K562 (cell line): ENCODE measurements around the gene TRMT1. TPM values are rescaled to one million over a fixed set of nuclear protein-coding genes. Genes with fewer than 3 reads are reported as not detected.

Source experiments
- ATAC-seq: fragments of 200-7000 bp; cut with Tn5 transposase; 3 replicates; pipeline ENCODE4 v1.9.1; 2020; ENCODE audit warnings: moderate library complexity
- BruUV-seq: library from RNA; stranded (reverse); fragments of 400-500 nt; replicated peaks from 2 replicates; lab custom pipeline; 2021; lab: Mats Ljungman, UMichigan
- CTCF ChIA-PET: fragments of 300-600 bp; formaldehyde crosslinking; extraction: SDS; loops from one replicate; lab custom pipeline; 2021; ENCODE audit warnings: low intra/inter-chr PET ratio; lab: Yijun Ruan, JAX
- POLR2A ChIA-PET: fragments of 300-600, 350-650 bp; sonication (Branson Sonifier 250); formaldehyde crosslinking; extraction: SDS; loops from one replicate; lab custom pipeline; 2021; ENCODE audit warnings: antibody characterized with exemption, inconsistent platforms; lab: Yijun Ruan, JAX
- DNase-seq, 4 experiments: peaks; one replicate each; pipeline versions ENCODE4 v3.0.0 to v3.0.0-alpha.2; 2011 to 2018; ENCODE audit warnings: low spot score in 3 of 4, mixed read lengths in 3 of 4; ENCODE audit errors: extremely low read depth in 1 of 4
- FAIRE-seq: peaks from 2 replicates; lab custom pipeline; 2011; peaks lifted over from hg19 to GRCh38; lab: Jason Lieb, UNC
- H2AFZ ChIP-seq: 2 replicates; pipeline ENCODE4 v1.6.0; 2011; ENCODE audit warnings: low read depth, low read length, control low read depth, inconsistent platforms
- H3K27ac ChIP-seq: fragments of 200-600 bp; 3 replicates; pipeline ENCODE4 v1.8.0; 2011; ENCODE audit warnings: low read depth, mild to moderate bottlenecking, control low read depth, inconsistent platforms, low read length, moderate library complexity, mixed read lengths; ENCODE audit errors: extremely low read depth
- H3K27me3 ChIP-seq, 2 experiments: fragments of 300-600 bp in 1 of 2; 2 replicates in 1 of 2; 3 replicates in 1 of 2; pipeline versions ENCODE4 v1.6.0 to v1.8.0; 2011; ENCODE audit warnings: inconsistent platforms in 2 of 2, low read length in 2 of 2, mild to moderate bottlenecking in 1 of 2, mixed read lengths in 1 of 2, moderate library complexity in 1 of 2; ENCODE audit not compliant: control insufficient read depth in 2 of 2, insufficient read depth in 2 of 2
- H3K36me3 ChIP-seq: fragments of 300-600 bp; 3 replicates; pipeline ENCODE4 v1.8.0; 2011; ENCODE audit warnings: mild to moderate bottlenecking, low read length, inconsistent platforms; ENCODE audit not compliant: control insufficient read depth, insufficient read depth
- H3K4me1 ChIP-seq, 2 experiments: fragments of 200-600 bp in 1 of 2; replicated peaks in 1 of 2; 2 replicates in 1 of 2; 3 replicates in 1 of 2; pipeline versions ENCODE4 v1.5.1 to v1.8.0; 2011; ENCODE audit warnings: inconsistent platforms in 2 of 2, low read length in 2 of 2, mild to moderate bottlenecking in 1 of 2, mixed read lengths in 1 of 2, moderate library complexity in 1 of 2; ENCODE audit not compliant: control insufficient read depth in 2 of 2, insufficient read depth in 2 of 2
- H3K4me2 ChIP-seq: 2 replicates; pipeline ENCODE4 v1.6.1; 2011; ENCODE audit warnings: low read length, control low read depth, inconsistent platforms, mixed read lengths; ENCODE audit not compliant: insufficient read depth
- H3K4me3 ChIP-seq: fragments of 200-600 bp; sonication (generic), shearing (Covaris generic); 2 replicates; pipeline ENCODE4 v1.5.1; 2016; ENCODE audit warnings: control low read depth, inconsistent platforms
- H3K79me2 ChIP-seq: fragments of 200-600 bp; 3 replicates; pipeline ENCODE4 v1.8.0; 2011; ENCODE audit warnings: low read length, inconsistent platforms; ENCODE audit not compliant: control insufficient read depth, insufficient read depth
- H3K9ac ChIP-seq, 2 experiments: 2 replicates each; pipeline versions ENCODE4 v1.6.0 to v1.6.1; 2011; ENCODE audit warnings: low read depth in 2 of 2, low read length in 2 of 2, control low read depth in 1 of 2, inconsistent platforms in 1 of 2, mild to moderate bottlenecking in 1 of 2, mixed read lengths in 1 of 2; ENCODE audit not compliant: insufficient read depth in 1 of 2
- H3K9me1 ChIP-seq: one replicate; pipeline ENCODE4 v1.6.0; 2011; ENCODE audit warnings: inconsistent platforms, mild to moderate bottlenecking, low read length, moderate library complexity; ENCODE audit not compliant: control insufficient read depth, insufficient read depth
- H3K9me3 ChIP-seq: replicated peaks from 2 replicates; pipeline ENCODE4 v1.5.1; 2011; ENCODE audit warnings: low read depth, low read length, inconsistent platforms; ENCODE audit not compliant: control insufficient read depth, insufficient read depth
- H4K20me1 ChIP-seq: replicated peaks from 2 replicates; pipeline ENCODE4 v1.6.1; 2011; ENCODE audit warnings: low read length, inconsistent platforms, mixed read lengths; ENCODE audit not compliant: control insufficient read depth, insufficient read depth
- ARHGAP35 ChIP-seq: fragments of 450-650 bp; IDR thresholded peaks from 2 replicates; pipeline ENCODE4 v1.6.1; 2018; ENCODE audit not compliant: partially characterized antibody
- EP400 ChIP-seq: fragments of 450-650 bp; IDR thresholded peaks from 2 replicates; pipeline ENCODE4 v1.6.1; 2017; ENCODE audit warnings: antibody characterized with exemption, mild to moderate bottlenecking, moderate library complexity
- HMBOX1 ChIP-seq: sonication (generic); IDR thresholded peaks from 2 replicates; pipeline ENCODE4 v1.6.1; 2016
- HOXB6 ChIP-seq: fragments of 250-450 bp; sonication (Bioruptor Pico); IDR thresholded peaks from 2 replicates; pipeline ENCODE4 v1.5.1; 2022; ENCODE audit warnings: mild to moderate bottlenecking, borderline replicate concordance
- KLF16 ChIP-seq: IDR thresholded peaks from 2 replicates; pipeline ENCODE4 v1.6.1; 2016; ENCODE audit warnings: antibody characterized with exemption
- MTF1 ChIP-seq: fragments of 250-450 bp; sonication (Bioruptor Pico); IDR thresholded peaks from 2 replicates; pipeline ENCODE4 v1.9.0; 2021; ENCODE audit warnings: moderate library complexity, mild to moderate bottlenecking, inconsistent platforms, borderline replicate concordance
- RBFOX2 ChIP-seq: fragments of 200-400 bp; formaldehyde crosslinking; IDR thresholded peaks from 2 replicates; pipeline ENCODE4 v1.6.1; 2017; ENCODE audit warnings: low read depth, mild to moderate bottlenecking, low read length, moderate library complexity
- TCF7L2 ChIP-seq: fragments of 150-350 bp; IDR thresholded peaks from 2 replicates; pipeline ENCODE4 v1.6.1; 2016; ENCODE audit warnings: low read depth, mild to moderate bottlenecking, low read length, moderate library complexity
- VEZF1 ChIP-seq: fragments of 200-800 bp; sonication (Bioruptor generic); IDR thresholded peaks from 2 replicates; pipeline ENCODE4 v1.6.1; 2017; ENCODE audit warnings: missing genetic modification characterization, missing compliant biosample characterization
- ZNF212 ChIP-seq: fragments of 450-650 bp; formaldehyde crosslinking; IDR thresholded peaks from 2 replicates; pipeline ENCODE4 v1.4.0; 2020; ENCODE audit warnings: mild to moderate bottlenecking
- WGBS: fragments of 100-300 bp; shearing (Covaris generic); methylation state at CpG from one replicate; pipeline ENCODE4 v1.1.6; 2016; ENCODE audit warnings: low coverage, mixed read lengths; ENCODE audit not compliant: insufficient coverage; ENCODE audit errors: missing lambda C conversion rate; 5-methylcytosine and 5-hydroxymethylcytosine counted together
- in situ Hi-C: fragments of 300-500 bp; cut with MboI; formaldehyde crosslinking; loops from 4 replicates; pipeline ENCODE4 v1.15.0; 2018; ENCODE audit warnings: inconsistent platforms, mixed read lengths
- intact Hi-C: fragments of 100-400 bp; cut with micrococcal nuclease; formaldehyde crosslinking; loops from 2 replicates; pipeline ENCODE4 v1.14.2; 2022
- polyA plus RNA-seq, 8 experiments: library from polyadenylated mRNA; depleted of rRNA in 4 of 8; stranded (reverse) in 5 of 8; unstranded in 3 of 8; fragments of >200 nt; fragmentation: Nextera tagmentation in 2 of 8; fragmentation: Illumina TruSeq in 1 of 8; extraction: Ambion mirVana in 2 of 8; extraction: Trizol in 1 of 8; gene quantifications; 2 replicates each; pipeline versions ENCODE4 v1.2.1 to v1.2.3, GENCODE V29; 2011 to 2014; ENCODE audit warnings: inconsistent platforms in 1 of 8, missing spikeins in 1 of 8
- total RNA-seq, 7 experiments: library from RNA; depleted of rRNA in 6 of 7; stranded (reverse); fragments of >200 nt in 6 of 7; fragmentation: Illumina TruSeq in 2 of 7; extraction: Trizol in 2 of 7; gene quantifications; 2 replicates each; pipeline versions ENCODE4 v1.2.1 to v1.2.3, GENCODE V29; 2011 to 2021; ENCODE audit warnings: low replicate concordance in 1 of 7
- TF ChIP-seq, protein P1 (sequence below): sonication (generic); formaldehyde crosslinking; IDR thresholded peaks from 2 replicates; pipeline ENCODE4 v1.8.1; 2023; ENCODE audit warnings: mild to moderate bottlenecking, missing genetic modification reagents
- TF ChIP-seq, protein P2 (sequence below): fragments of 450-650 bp; IDR thresholded peaks from 2 replicates; pipeline ENCODE4 v1.6.1; 2016

The TRMT1 gene
- total and polyA plus RNA-seq, 9 of the 15 experiments (the other 6 are each of a cell fraction or from before 2014, with no cell fraction given): 5.8 to 158 (median 54.3) TPM

GRCh38 chr19:13164343-13165161 is 48.0 kb upstream of the TRMT1 start (continued):
- TF ChIP-seq, protein P1, sequence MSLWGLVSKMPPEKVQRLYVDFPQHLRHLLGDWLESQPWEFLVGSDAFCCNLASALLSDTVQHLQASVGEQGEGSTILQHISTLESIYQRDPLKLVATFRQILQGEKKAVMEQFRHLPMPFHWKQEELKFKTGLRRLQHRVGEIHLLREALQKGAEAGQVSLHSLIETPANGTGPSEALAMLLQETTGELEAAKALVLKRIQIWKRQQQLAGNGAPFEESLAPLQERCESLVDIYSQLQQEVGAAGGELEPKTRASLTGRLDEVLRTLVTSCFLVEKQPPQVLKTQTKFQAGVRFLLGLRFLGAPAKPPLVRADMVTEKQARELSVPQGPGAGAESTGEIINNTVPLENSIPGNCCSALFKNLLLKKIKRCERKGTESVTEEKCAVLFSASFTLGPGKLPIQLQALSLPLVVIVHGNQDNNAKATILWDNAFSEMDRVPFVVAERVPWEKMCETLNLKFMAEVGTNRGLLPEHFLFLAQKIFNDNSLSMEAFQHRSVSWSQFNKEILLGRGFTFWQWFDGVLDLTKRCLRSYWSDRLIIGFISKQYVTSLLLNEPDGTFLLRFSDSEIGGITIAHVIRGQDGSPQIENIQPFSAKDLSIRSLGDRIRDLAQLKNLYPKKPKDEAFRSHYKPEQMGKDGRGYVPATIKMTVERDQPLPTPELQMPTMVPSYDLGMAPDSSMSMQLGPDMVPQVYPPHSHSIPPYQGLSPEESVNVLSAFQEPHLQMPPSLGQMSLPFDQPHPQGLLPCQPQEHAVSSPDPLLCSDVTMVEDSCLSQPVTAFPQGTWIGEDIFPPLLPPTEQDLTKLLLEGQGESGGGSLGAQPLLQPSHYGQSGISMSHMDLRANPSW (CRISPR knock-in tag): no peak
- TF ChIP-seq ZNF212 (no peak), RBFOX2 (peak; percentile 57), HOXB6 (CRISPR knock-in tag) (no peak)

- Histone ChIP-seq H4K20me1 (no peaks in the 10 kb centered on the region), H3K4me1 (peaks cover 35 to 60% of the 10 kb centered on the region in 2 experiments), H3K9me1 (no peaks in the 10 kb centered on the region), H3K79me2 (peaks cover 7% of the 10 kb centered on the region; the same call in 2 of the 3 replicates), H3K9ac (peak overlapping the region; percentile 88 to 97), H3K4me3 (peak overlapping the region; percentile 48), H3K36me3 (no peaks in the 10 kb centered on the region; the same call in 2 of the 3 replicates), H3K4me2 (peak overlapping the region; percentile 96), H3K9me3 (no peaks in the 10 kb centered on the region), H2AFZ (peak overlapping the region; percentile 81), H3K27ac (peak overlapping the region; percentile 98), H3K27me3 (no peaks in the 10 kb centered on the region)
- BruUV-seq: no TSS peak
- 1% methylated on average over 19 of the region's 20 CpGs for WGBS
- ChIA-PET CTCF (no interaction called here), POLR2A (interaction anchor here (0.6 to 4.9 kb wide), 11 partner anchors 8 to 226 kb away, joined by 3 to 45 read pairs (median 3); partner anchors contain the start of genes IER2, STX10 and TRMT1)
- FAIRE-seq (peak; percentile 46), ATAC-seq (peak; percentile 71), DNase-seq (peak; percentile 63 to 92 (median 73))
- in situ Hi-C loops (no loop called here), intact Hi-C loops (no loop called here)
- TF ChIP-seq VEZF1 (CRISPR knock-in tag): peak; percentile 80
- TF ChIP-seq EP400: no peak; the same call in 1 of the 2 replicates
- TF ChIP-seq ARHGAP35: no peak
- peak; percentile 58 for TF ChIP-seq HMBOX1
- TF ChIP-seq, protein P2, sequence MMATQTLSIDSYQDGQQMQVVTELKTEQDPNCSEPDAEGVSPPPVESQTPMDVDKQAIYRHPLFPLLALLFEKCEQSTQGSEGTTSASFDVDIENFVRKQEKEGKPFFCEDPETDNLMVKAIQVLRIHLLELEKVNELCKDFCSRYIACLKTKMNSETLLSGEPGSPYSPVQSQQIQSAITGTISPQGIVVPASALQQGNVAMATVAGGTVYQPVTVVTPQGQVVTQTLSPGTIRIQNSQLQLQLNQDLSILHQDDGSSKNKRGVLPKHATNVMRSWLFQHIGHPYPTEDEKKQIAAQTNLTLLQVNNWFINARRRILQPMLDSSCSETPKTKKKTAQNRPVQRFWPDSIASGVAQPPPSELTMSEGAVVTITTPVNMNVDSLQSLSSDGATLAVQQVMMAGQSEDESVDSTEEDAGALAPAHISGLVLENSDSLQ: peak; percentile 77
- TF ChIP-seq TCF7L2: 0 out of 2 replicates have a peak, but pooled peaks have one; percentile 18
- TF ChIP-seq KLF16: no peak
- TF ChIP-seq MTF1 (CRISPR knock-in tag): no peak
Measured at GRCh38 chr19:13163609-13164342, 47.2 kb upstream of the TRMT1 start.
